H9 (cell line): Measurements from ENCODE around the gene METTL23. TPM values are rescaled to one million over a fixed set of nuclear protein-coding genes. Genes with fewer than 3 reads are reported as not detected.

Experiments
- DNase-seq: peaks from one replicate; pipeline ENCODE4 v3.0.0-alpha.2; 2017
- H2AFZ ChIP-seq: one replicate; pipeline ENCODE4 v1.6.1; 2013; ENCODE audit warnings: mild to moderate bottlenecking, low read length, control low read depth, moderate library complexity
- H2AK5ac ChIP-seq: 2 replicates; pipeline ENCODE4 v1.6.1; 2013; ENCODE audit warnings: low read length, control low read depth, mixed read lengths; ENCODE audit not compliant: insufficient read length
- H2BK120ac ChIP-seq: one replicate; pipeline ENCODE4 v1.6.1; 2013; ENCODE audit warnings: low read depth, mild to moderate bottlenecking, low read length, control low read depth, inconsistent platforms; ENCODE audit not compliant: poor library complexity, severe bottlenecking
- H2BK12ac ChIP-seq: 2 replicates; pipeline ENCODE4 v1.6.1; 2013; ENCODE audit warnings: low read length, control low read depth, mixed read lengths, low read depth; ENCODE audit not compliant: insufficient read length
- H2BK15ac ChIP-seq: 2 replicates; pipeline ENCODE4 v1.6.1; 2013; ENCODE audit warnings: low read depth, low read length, control low read depth
- H2BK20ac ChIP-seq: one replicate; pipeline ENCODE4 v1.6.1; 2013; ENCODE audit warnings: low read depth, mild to moderate bottlenecking, low read length, control low read depth, inconsistent platforms; ENCODE audit not compliant: poor library complexity, severe bottlenecking
- H2BK5ac ChIP-seq: 2 replicates; pipeline ENCODE4 v1.6.1; 2013; ENCODE audit warnings: low read length, control low read depth, mixed read lengths; ENCODE audit not compliant: insufficient read length
- H3K14ac ChIP-seq: 2 replicates; pipeline ENCODE4 v1.6.1; 2013; ENCODE audit warnings: low read length, control low read depth; ENCODE audit not compliant: insufficient read depth
- H3K18ac ChIP-seq: 2 replicates; pipeline ENCODE4 v1.6.1; 2013; ENCODE audit warnings: low read depth, mild to moderate bottlenecking, mixed read lengths, low read length, control low read depth; ENCODE audit not compliant: insufficient read length
- H3K23ac ChIP-seq: 2 replicates; pipeline ENCODE4 v1.6.1; 2013; ENCODE audit warnings: low read length, control low read depth, mixed read lengths, low read depth; ENCODE audit not compliant: insufficient read length
- H3K23me2 ChIP-seq: 2 replicates; pipeline ENCODE4 v1.6.1; 2013; ENCODE audit warnings: low read depth, mild to moderate bottlenecking, mixed read lengths, low read length, control low read depth; ENCODE audit not compliant: insufficient read length, poor library complexity, severe bottlenecking
- H3K27ac ChIP-seq: 2 replicates; pipeline ENCODE4 v1.5.1; 2013; ENCODE audit warnings: low read length, control low read depth, mixed read lengths, low read depth; ENCODE audit not compliant: insufficient read length
- H3K27me3 ChIP-seq: 2 replicates; pipeline ENCODE4 v1.6.1; 2013; ENCODE audit warnings: low read length, control low read depth, inconsistent platforms; ENCODE audit not compliant: insufficient read depth
- H3K4ac ChIP-seq: 2 replicates; pipeline ENCODE4 v1.6.1; 2013; ENCODE audit warnings: low read depth, mild to moderate bottlenecking, control low read depth, inconsistent platforms, low read length, moderate library complexity
- H3K4me1 ChIP-seq: 2 replicates; pipeline ENCODE4 v1.6.1; 2013; ENCODE audit warnings: low read length, control low read depth, inconsistent platforms; ENCODE audit not compliant: insufficient read depth
- H3K4me2 ChIP-seq: 2 replicates; pipeline ENCODE4 v1.6.1; 2013; ENCODE audit warnings: low read length, control low read depth, mixed read lengths; ENCODE audit not compliant: insufficient read length, insufficient read depth
- H3K56ac ChIP-seq: 2 replicates; pipeline ENCODE4 v1.6.1; 2013; ENCODE audit warnings: low read depth, mild to moderate bottlenecking, mixed read lengths, low read length, control low read depth; ENCODE audit not compliant: insufficient read length
- H3K79me1 ChIP-seq: 2 replicates; pipeline ENCODE4 v1.6.1; 2013; ENCODE audit warnings: low read depth, mild to moderate bottlenecking, moderate library complexity, low read length, control low read depth, inconsistent platforms; ENCODE audit not compliant: insufficient read depth, poor library complexity, severe bottlenecking
- H3K79me2 ChIP-seq: 2 replicates; pipeline ENCODE4 v1.6.1; 2013; ENCODE audit warnings: low read length, control low read depth, inconsistent platforms; ENCODE audit not compliant: insufficient read depth
- H3K9ac ChIP-seq: 2 replicates; pipeline ENCODE4 v1.6.1; 2013; ENCODE audit warnings: low read length, control low read depth, mixed read lengths; ENCODE audit not compliant: insufficient read length; ENCODE audit errors: extremely low read depth
- H3K9me3 ChIP-seq: one replicate; pipeline ENCODE4 v1.6.1; 2013; ENCODE audit warnings: low read depth, low read length, inconsistent platforms; ENCODE audit not compliant: control insufficient read depth
- H3T11ph ChIP-seq: one replicate; pipeline ENCODE4 v1.6.1; 2013; ENCODE audit warnings: mild to moderate bottlenecking, low read length, control low read depth, inconsistent platforms
- H4K20me1 ChIP-seq: one replicate; pipeline ENCODE4 v1.6.1; 2013; ENCODE audit not compliant: control insufficient read depth, insufficient read length, insufficient read depth
- H4K5ac ChIP-seq: 2 replicates; pipeline ENCODE4 v1.6.1; 2013; ENCODE audit warnings: low read depth, mild to moderate bottlenecking, mixed read lengths, low read length, control low read depth; ENCODE audit not compliant: insufficient read length
- H4K8ac ChIP-seq: replicated peaks from 2 replicates; pipeline ENCODE4 v1.6.1; 2013; ENCODE audit warnings: low read length, control low read depth, mixed read lengths, low read depth; ENCODE audit not compliant: insufficient read length
- H4K91ac ChIP-seq: 2 replicates; pipeline ENCODE4 v1.6.1; 2013; ENCODE audit warnings: low read depth, mild to moderate bottlenecking, moderate library complexity, mixed read lengths, low read length, control low read depth; ENCODE audit not compliant: insufficient read length
- H3K27ac Mint-ChIP-seq, 3 experiments: 2 replicates in 2 of 3; 3 replicates in 1 of 3; pipeline ENCODE4 v1.8.0; 2020 to 2021; ENCODE audit warnings: mixed read lengths in 3 of 3, mild to moderate bottlenecking in 1 of 3, moderate library complexity in 1 of 3
- H3K27me3 Mint-ChIP-seq: 2 replicates; pipeline ENCODE4 v1.8.0; 2021; ENCODE audit warnings: low read depth, mild to moderate bottlenecking, moderate library complexity, mixed read lengths
- H3K36me3 Mint-ChIP-seq, 3 experiments: 2 replicates in 2 of 3; 3 replicates in 1 of 3; pipeline ENCODE4 v1.8.0; 2020 to 2021; ENCODE audit warnings: low read depth in 3 of 3, mixed read lengths in 3 of 3; ENCODE audit not compliant: insufficient read depth in 1 of 3
- H3K4me1 Mint-ChIP-seq, 2 experiments: 2 replicates each; pipeline ENCODE4 v1.8.0; 2020; ENCODE audit warnings: mixed read lengths in 2 of 2
- H3K4me3 Mint-ChIP-seq, 2 experiments: 2 replicates in 1 of 2; 3 replicates in 1 of 2; pipeline ENCODE4 v1.8.0; 2020 to 2021; ENCODE audit warnings: mild to moderate bottlenecking in 2 of 2, mixed read lengths in 2 of 2, moderate library complexity in 1 of 2
- H3K9me3 Mint-ChIP-seq, 2 experiments: 2 replicates in 1 of 2; 3 replicates in 1 of 2; pipeline ENCODE4 v1.8.0; 2020; ENCODE audit warnings: mild to moderate bottlenecking in 2 of 2, mixed read lengths in 2 of 2, moderate library complexity in 1 of 2
- WGBS: extraction: QIAGEN DNeasy Blood & Tissue Kit; methylation state at CpG from one replicate; pipeline ENCODE4 v1.1.7; 2013; ENCODE audit warnings: missing lambda C conversion rate, low lambda C conversion rate, mixed read lengths; ENCODE audit not compliant: insufficient read length; ENCODE audit errors: extremely low coverage; 5-methylcytosine and 5-hydroxymethylcytosine counted together
- total RNA-seq: library from RNA; stranded (reverse); gene quantifications from 2 replicates; pipeline ENCODE4 v1.2.1, GENCODE V29; 2021
- TF ChIP-seq, protein P1 (sequence below): fragments of 200-600 bp; sonication (generic); conservative IDR thresholded peaks from 3 replicates; pipeline ENCODE4 v1.8.0; 2021; ENCODE audit warnings: antibody characterized with exemption, mild to moderate bottlenecking

Gene METTL23
- total RNA-seq, 1 experiment from 2014 or later: 29.9 TPM

DNA sequence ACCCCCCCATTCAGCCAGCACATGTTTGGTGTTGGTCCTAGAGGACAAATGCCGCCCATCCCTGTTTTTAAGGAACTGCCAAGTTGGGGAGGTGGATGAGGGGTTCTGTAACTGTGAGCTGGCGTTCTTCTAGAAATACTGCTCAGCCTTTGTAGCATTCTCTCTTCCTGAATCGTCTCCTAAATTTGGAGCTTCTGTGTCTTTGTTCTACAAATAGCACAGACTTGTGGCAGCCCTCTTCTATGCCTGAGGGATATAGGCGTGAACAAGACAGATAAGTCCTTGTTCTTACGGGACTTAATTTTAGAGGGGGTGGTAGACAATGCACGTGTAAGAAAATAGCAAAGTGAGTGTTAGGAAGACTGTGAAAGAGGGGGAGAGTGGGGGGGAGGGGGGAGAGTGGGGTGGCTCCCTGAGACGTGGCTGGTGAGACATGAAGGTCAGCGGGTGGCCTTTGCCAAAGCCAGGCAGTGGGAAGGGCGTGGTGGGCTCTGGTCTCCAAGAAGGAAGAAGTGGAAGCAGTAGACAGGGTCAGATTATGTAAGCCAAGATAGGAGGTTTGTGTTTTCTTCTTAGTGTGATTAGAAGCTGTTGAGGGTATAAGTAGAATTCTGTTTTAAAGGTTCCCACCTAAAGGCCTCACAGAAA, 21.2 kb downstream of the METTL23 start:
- H3K23ac ChIP-seq: no peak overlapping the region
- peaks cover 20 to 45% (median 31%) of the 10 kb centered on the region in 3 experiments for H3K36me3 Mint-ChIP-seq
- no peak overlapping the region for H2BK15ac ChIP-seq
- no peak overlapping the region for H3K4ac ChIP-seq
- H3K9me3 Mint-ChIP-seq: no peaks in the 10 kb centered on the region; a peak in 1 of 5 replicates
- H3K79me2 ChIP-seq: no peaks in the 10 kb centered on the region
- H2BK20ac ChIP-seq: no peak overlapping the region
- H2AFZ ChIP-seq: no peak overlapping the region
- no peak overlapping the region for H4K5ac ChIP-seq
- no peak overlapping the region for H4K91ac ChIP-seq
- no peak for DNase-seq
- H3K4me3 Mint-ChIP-seq: no peak overlapping the region
- no peak overlapping the region for H2BK120ac ChIP-seq
- H3K27me3 Mint-ChIP-seq: no peaks in the 10 kb centered on the region
- no peak overlapping the region for H3K27ac Mint-ChIP-seq
- no peaks in the 10 kb centered on the region for H3K4me1 ChIP-seq
- no peak overlapping the region for H3K56ac ChIP-seq
- no peaks in the 10 kb centered on the region for H3K23me2 ChIP-seq
- no peak overlapping the region for H3K9ac ChIP-seq
- no peaks in the 10 kb centered on the region for H3K79me1 ChIP-seq
- no peak overlapping the region for H3T11ph ChIP-seq
- TF ChIP-seq, protein P1, sequence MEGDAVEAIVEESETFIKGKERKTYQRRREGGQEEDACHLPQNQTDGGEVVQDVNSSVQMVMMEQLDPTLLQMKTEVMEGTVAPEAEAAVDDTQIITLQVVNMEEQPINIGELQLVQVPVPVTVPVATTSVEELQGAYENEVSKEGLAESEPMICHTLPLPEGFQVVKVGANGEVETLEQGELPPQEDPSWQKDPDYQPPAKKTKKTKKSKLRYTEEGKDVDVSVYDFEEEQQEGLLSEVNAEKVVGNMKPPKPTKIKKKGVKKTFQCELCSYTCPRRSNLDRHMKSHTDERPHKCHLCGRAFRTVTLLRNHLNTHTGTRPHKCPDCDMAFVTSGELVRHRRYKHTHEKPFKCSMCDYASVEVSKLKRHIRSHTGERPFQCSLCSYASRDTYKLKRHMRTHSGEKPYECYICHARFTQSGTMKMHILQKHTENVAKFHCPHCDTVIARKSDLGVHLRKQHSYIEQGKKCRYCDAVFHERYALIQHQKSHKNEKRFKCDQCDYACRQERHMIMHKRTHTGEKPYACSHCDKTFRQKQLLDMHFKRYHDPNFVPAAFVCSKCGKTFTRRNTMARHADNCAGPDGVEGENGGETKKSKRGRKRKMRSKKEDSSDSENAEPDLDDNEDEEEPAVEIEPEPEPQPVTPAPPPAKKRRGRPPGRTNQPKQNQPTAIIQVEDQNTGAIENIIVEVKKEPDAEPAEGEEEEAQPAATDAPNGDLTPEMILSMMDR: no peak
- no peaks in the 10 kb centered on the region for H3K9me3 ChIP-seq
- no peak overlapping the region for H3K18ac ChIP-seq
- no peaks in the 10 kb centered on the region for H3K4me1 Mint-ChIP-seq
- H2BK5ac ChIP-seq: no peak overlapping the region
- H3K14ac ChIP-seq: no peak overlapping the region
- H4K20me1 ChIP-seq: no peaks in the 10 kb centered on the region
- no peak overlapping the region for H2AK5ac ChIP-seq
- H4K8ac ChIP-seq: no peak overlapping the region
- H3K27me3 ChIP-seq: no peaks in the 10 kb centered on the region
- H2BK12ac ChIP-seq: no peak overlapping the region
- H3K4me2 ChIP-seq: no peak overlapping the region
- no CpG with 5 or more reads among the region's 9 CpGs for WGBS
- H3K27ac ChIP-seq: no peak overlapping the region
